Neural crest cell (in vitro differentiated cells): ENCODE data around the gene USP37. TPM values are rescaled to one million over a fixed set of nuclear protein-coding genes. Genes with fewer than 3 reads are reported as not detected.

ENCODE experiments used
- DNase-seq: peaks from one replicate; pipeline ENCODE4 v3.0.0; 2021; ENCODE audit warnings: low read depth, mixed read lengths, low spot score
- H3K27ac Mint-ChIP-seq: one replicate; pipeline ENCODE4 v1.8.0; 2021; ENCODE audit warnings: mild to moderate bottlenecking, mixed read lengths; ENCODE audit not compliant: unreplicated experiment
- H3K27me3 Mint-ChIP-seq: 2 replicates; pipeline ENCODE4 v1.8.0; 2021; ENCODE audit warnings: low read depth, mild to moderate bottlenecking, mixed read lengths
- H3K36me3 Mint-ChIP-seq: 2 replicates; pipeline ENCODE4 v1.8.0; 2021; ENCODE audit warnings: low read depth, mild to moderate bottlenecking, mixed read lengths
- H3K4me1 Mint-ChIP-seq: 2 replicates; pipeline ENCODE4 v1.8.0; 2021; ENCODE audit warnings: mixed read lengths
- H3K4me3 Mint-ChIP-seq: one replicate; pipeline ENCODE4 v1.8.0; 2021; ENCODE audit warnings: mild to moderate bottlenecking, mixed read lengths
- H3K9me3 Mint-ChIP-seq: 2 replicates; pipeline ENCODE4 v1.8.0; 2021; ENCODE audit warnings: mixed read lengths
- total RNA-seq: library from RNA; stranded (reverse); gene quantifications from 2 replicates; pipeline ENCODE4 v1.2.1, GENCODE V29; 2021
- TF ChIP-seq, protein P1 (sequence below): fragments of 200-600 bp; sonication (generic); conservative IDR thresholded peaks from 2 replicates; pipeline ENCODE4 v1.5.0; 2021; ENCODE audit warnings: antibody characterized with exemption, mild to moderate bottlenecking

USP37 gene
- total RNA-seq, 1 donor from 2014 or later: 29.1 TPM

GRCh38 chr2:218437969-218438368 is 130.2 kb downstream of the USP37 start:
- H3K27me3 Mint-ChIP-seq: no peaks in the 10 kb centered on the region
- H3K4me3 Mint-ChIP-seq: no peak overlapping the region
- H3K36me3 Mint-ChIP-seq: no peaks in the 10 kb centered on the region
- TF ChIP-seq, protein P1, sequence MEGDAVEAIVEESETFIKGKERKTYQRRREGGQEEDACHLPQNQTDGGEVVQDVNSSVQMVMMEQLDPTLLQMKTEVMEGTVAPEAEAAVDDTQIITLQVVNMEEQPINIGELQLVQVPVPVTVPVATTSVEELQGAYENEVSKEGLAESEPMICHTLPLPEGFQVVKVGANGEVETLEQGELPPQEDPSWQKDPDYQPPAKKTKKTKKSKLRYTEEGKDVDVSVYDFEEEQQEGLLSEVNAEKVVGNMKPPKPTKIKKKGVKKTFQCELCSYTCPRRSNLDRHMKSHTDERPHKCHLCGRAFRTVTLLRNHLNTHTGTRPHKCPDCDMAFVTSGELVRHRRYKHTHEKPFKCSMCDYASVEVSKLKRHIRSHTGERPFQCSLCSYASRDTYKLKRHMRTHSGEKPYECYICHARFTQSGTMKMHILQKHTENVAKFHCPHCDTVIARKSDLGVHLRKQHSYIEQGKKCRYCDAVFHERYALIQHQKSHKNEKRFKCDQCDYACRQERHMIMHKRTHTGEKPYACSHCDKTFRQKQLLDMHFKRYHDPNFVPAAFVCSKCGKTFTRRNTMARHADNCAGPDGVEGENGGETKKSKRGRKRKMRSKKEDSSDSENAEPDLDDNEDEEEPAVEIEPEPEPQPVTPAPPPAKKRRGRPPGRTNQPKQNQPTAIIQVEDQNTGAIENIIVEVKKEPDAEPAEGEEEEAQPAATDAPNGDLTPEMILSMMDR: no peak
- no peak for DNase-seq
- peaks cover 6% of the 10 kb centered on the region for H3K4me1 Mint-ChIP-seq
- no peak overlapping the region for H3K27ac Mint-ChIP-seq
- H3K9me3 Mint-ChIP-seq: no peaks in the 10 kb centered on the region

- Mint-ChIP-seq H3K4me1 (peaks cover 6% of the 10 kb centered on the region), H3K4me3 (no peak overlapping the region), H3K36me3 (no peaks in the 10 kb centered on the region), H3K27me3 (peaks cover 3% of the 10 kb centered on the region), H3K27ac (no peak overlapping the region), H3K9me3 (no peaks in the 10 kb centered on the region)
- TF ChIP-seq, protein P1: no peak
- DNase-seq: no peak
Observed at GRCh38 chr2:218436992-218437391, 131.2 kb downstream of the USP37 start.

- no peak overlapping the region for H3K27ac Mint-ChIP-seq
- no peak for DNase-seq
- peaks cover 3% of the 10 kb centered on the region for H3K27me3 Mint-ChIP-seq
- no peaks in the 10 kb centered on the region for H3K9me3 Mint-ChIP-seq
- H3K4me3 Mint-ChIP-seq: no peak overlapping the region
- TF ChIP-seq, protein P1: no peak
- no peaks in the 10 kb centered on the region for H3K36me3 Mint-ChIP-seq
- H3K4me1 Mint-ChIP-seq: peaks cover 6% of the 10 kb centered on the region
Observed at GRCh38 chr2:218435003-218435982, 132.9 kb downstream of the USP37 start.

- TF ChIP-seq, protein P1: no peak
- H3K27me3 Mint-ChIP-seq: peaks cover 3% of the 10 kb centered on the region
- no peak overlapping the region for H3K27ac Mint-ChIP-seq
- no peak for DNase-seq
- no peaks in the 10 kb centered on the region for H3K9me3 Mint-ChIP-seq
- H3K4me3 Mint-ChIP-seq: no peak overlapping the region
- H3K4me1 Mint-ChIP-seq: peaks cover 6% of the 10 kb centered on the region
- no peaks in the 10 kb centered on the region for H3K36me3 Mint-ChIP-seq
Observed at GRCh38 chr2:218434456-218434855, 133.7 kb downstream of the USP37 start.

- H3K4me3 Mint-ChIP-seq: no peak overlapping the region
- TF ChIP-seq, protein P1: no peak
- no peaks in the 10 kb centered on the region for H3K9me3 Mint-ChIP-seq
- no peaks in the 10 kb centered on the region for H3K36me3 Mint-ChIP-seq
- peaks cover 6% of the 10 kb centered on the region for H3K4me1 Mint-ChIP-seq
- peaks cover 3% of the 10 kb centered on the region for H3K27me3 Mint-ChIP-seq
- DNase-seq: no peak
- no peak overlapping the region for H3K27ac Mint-ChIP-seq
Observed at GRCh38 chr2:218432676-218433365, 135.3 kb downstream of the USP37 start.
